DND-41 (cell line): ENCODE measurements around the gene STPG4.

Source experiments
- ATAC-seq: fragments of 200-7000 bp; cut with Tn5 transposase; 3 replicates; pipeline ENCODE4 v1.9.1; 2021; ENCODE audit warnings: low read depth; ENCODE audit not compliant: insufficient read depth
- DNase-seq: peaks from one replicate; pipeline ENCODE4 v3.0.0-alpha.2; 2020
- H2AFZ ChIP-seq: 2 replicates; pipeline ENCODE4 v1.6.0; 2012; ENCODE audit warnings: low read depth, low read length
- H3K27ac ChIP-seq: 2 replicates; pipeline ENCODE4 v1.5.1; 2012; ENCODE audit warnings: low read length, inconsistent platforms
- H3K27me3 ChIP-seq: fragments of 200-600 bp; sonication (generic); 2 replicates; pipeline ENCODE4 v1.6.0; 2012; ENCODE audit warnings: low read length, mild to moderate bottlenecking, inconsistent platforms; ENCODE audit not compliant: insufficient read depth, poor library complexity
- H3K36me3 ChIP-seq: 2 replicates; pipeline ENCODE4 v1.5.1; 2012; ENCODE audit warnings: low read length, inconsistent platforms; ENCODE audit not compliant: insufficient read depth
- H3K4me1 ChIP-seq: 2 replicates; pipeline ENCODE4 v1.5.1; 2012; ENCODE audit warnings: mild to moderate bottlenecking, low read length; ENCODE audit not compliant: insufficient read depth
- H3K4me2 ChIP-seq: 2 replicates; pipeline ENCODE4 v1.6.0; 2012; ENCODE audit warnings: mild to moderate bottlenecking, moderate library complexity, low read length, inconsistent platforms; ENCODE audit not compliant: insufficient read depth
- H3K4me3 ChIP-seq, 2 experiments: fragments of 200-600 bp in 1 of 2; shearing (Covaris generic) in 1 of 2; 2 replicates each; pipeline ENCODE4 v1.5.1; 2012 to 2016; ENCODE audit warnings: inconsistent platforms in 2 of 2, low read length in 2 of 2, mild to moderate bottlenecking in 2 of 2, low read depth in 1 of 2, moderate library complexity in 1 of 2
- H3K79me2 ChIP-seq: 2 replicates; pipeline ENCODE4 v1.6.0; 2012; ENCODE audit warnings: low read length, inconsistent platforms; ENCODE audit not compliant: insufficient read depth
- H3K9ac ChIP-seq: 2 replicates; pipeline ENCODE4 v1.6.0; 2012; ENCODE audit warnings: low read depth, mild to moderate bottlenecking, inconsistent platforms, low read length, moderate library complexity
- H3K9me3 ChIP-seq: 2 replicates; pipeline ENCODE4 v1.5.1; 2012; ENCODE audit warnings: low read length, moderate library complexity, mild to moderate bottlenecking, inconsistent platforms; ENCODE audit not compliant: insufficient read depth, severe bottlenecking
- H4K20me1 ChIP-seq: 2 replicates; pipeline ENCODE4 v1.6.0; 2012; ENCODE audit warnings: low read length; ENCODE audit not compliant: insufficient read depth
- CTCF ChIP-seq: IDR thresholded peaks from 2 replicates; pipeline ENCODE4 v1.5.1; 2012; ENCODE audit warnings: borderline replicate concordance, low read length, moderate library complexity, mild to moderate bottlenecking; ENCODE audit not compliant: poor library complexity, severe bottlenecking; ENCODE audit errors: extremely low read depth
- EZH2 ChIP-seq: IDR thresholded peaks from 3 replicates; pipeline ENCODE4 v1.6.1; 2012; ENCODE audit warnings: borderline replicate concordance, low read depth, mild to moderate bottlenecking, moderate library complexity, low read length, inconsistent platforms; ENCODE audit not compliant: severe bottlenecking

Gene STPG4

DNA sequence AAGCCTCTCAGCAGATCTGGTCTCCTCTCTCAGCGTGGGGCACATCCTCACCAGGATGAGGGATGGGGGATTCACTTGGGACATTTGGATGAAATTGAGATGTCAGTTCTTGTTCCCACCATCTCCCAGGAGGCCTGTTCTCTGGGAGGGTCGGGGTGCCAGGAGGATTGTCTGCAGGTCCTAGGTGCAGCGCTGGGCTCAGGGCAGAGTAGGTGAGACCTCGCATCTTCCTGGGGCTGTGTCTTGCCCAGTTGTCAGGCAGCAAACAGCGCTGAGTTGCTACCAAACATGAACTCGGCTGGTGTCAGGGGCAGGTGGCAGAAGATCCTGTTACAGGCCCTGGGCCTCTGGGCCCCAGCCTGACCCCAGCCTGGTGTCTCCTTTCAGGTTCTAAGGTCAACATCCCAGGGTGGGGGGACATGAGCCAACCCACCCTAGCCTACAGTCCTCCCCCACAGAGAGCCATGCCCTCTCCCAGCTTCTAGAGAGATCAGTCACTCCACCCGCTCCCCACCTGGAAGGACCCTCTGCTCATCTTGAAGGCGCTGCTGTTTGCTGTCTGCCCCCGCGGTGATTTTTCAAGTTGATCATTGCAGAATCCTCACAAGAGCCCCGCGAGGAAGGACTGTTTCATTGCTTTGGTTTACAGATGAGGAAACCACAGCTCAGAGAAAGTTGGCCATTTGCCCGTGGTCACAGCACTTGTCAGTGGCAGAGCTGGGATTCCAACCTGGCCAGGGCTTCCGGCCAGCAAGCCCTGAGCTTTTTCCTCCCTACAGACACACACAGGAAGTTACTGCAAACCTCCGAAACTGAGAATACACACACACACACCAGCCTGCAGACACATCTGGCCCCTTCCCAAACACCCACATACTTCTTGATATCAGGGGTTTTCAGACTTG, 83.9 kb downstream of the STPG4 start:
- ATAC-seq (0 out of 3 replicates have a peak, but pooled peaks have one; percentile 11), DNase-seq (no peak)
- H3K36me3 ChIP-seq, result peaks cover 79% of the 10 kb centered on the region
- H3K27ac ChIP-seq, result no peak overlapping the region
- no peak for TF ChIP-seq EZH2
- no peak for TF ChIP-seq CTCF
- H3K4me2 ChIP-seq, result no peak overlapping the region
- no peaks in the 10 kb centered on the region for H3K79me2 ChIP-seq
- peaks cover 22% of the 10 kb centered on the region; the same call in 1 of the 2 replicates for H4K20me1 ChIP-seq
- no peak overlapping the region for H3K9ac ChIP-seq
- H3K4me1 ChIP-seq, result no peaks in the 10 kb centered on the region
- H3K4me3 ChIP-seq, result no peak overlapping the region
- no peaks in the 10 kb centered on the region for H3K27me3 ChIP-seq
- no peak overlapping the region for H2AFZ ChIP-seq
- H3K9me3 ChIP-seq, result no peaks in the 10 kb centered on the region

DNA sequence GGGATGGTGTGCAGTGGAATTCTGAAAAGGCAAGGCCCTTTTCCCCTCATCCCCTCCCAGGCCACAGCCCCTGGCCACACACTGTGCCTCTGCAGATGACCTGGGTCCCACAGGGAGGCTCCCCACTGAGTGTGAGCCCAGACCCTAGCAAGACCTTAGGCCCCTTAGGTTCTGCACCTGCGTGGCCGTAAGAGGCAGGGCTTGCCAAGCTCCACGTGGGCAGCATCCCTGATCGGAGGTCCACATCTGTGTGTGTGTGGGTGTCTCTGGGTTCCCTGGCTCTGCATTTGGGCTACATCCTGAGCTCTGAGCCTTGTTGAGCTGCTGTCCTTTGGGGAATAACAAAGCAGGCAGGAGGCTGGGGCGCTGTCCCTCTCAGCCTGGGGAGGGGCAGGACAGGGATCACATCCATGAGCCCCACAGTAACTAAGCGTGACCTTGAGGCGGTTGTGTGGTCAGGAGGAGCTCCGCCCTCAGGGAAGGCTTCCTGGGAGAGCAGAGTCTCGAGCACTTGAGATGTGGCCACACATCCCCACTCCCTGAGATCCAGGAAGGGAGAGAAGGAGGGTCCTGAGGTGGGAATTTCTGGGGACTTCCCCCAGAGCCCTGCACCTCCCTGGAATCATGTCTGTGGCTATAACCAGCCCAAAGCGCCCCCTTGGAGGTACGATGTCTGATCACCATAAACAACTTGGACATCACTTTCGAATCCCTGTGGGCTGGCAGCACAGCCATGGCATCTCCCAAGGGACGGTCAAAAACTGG, 84.8 kb downstream of the STPG4 start:
- Histone ChIP-seq H3K9ac (no peak overlapping the region), H3K4me1 (no peaks in the 10 kb centered on the region), H3K4me2 (no peak overlapping the region), H2AFZ (no peak overlapping the region), H3K27ac (no peak overlapping the region), H3K36me3 (peaks cover 88% of the 10 kb centered on the region), H3K9me3 (no peaks in the 10 kb centered on the region), H3K4me3 (no peak overlapping the region), H3K79me2 (no peaks in the 10 kb centered on the region), H3K27me3 (no peaks in the 10 kb centered on the region), H4K20me1 (peaks cover 25% of the 10 kb centered on the region; the same call in 1 of the 2 replicates)
- TF ChIP-seq EZH2 (no peak), CTCF (no peak)
- no peak for ATAC-seq
- no peak for DNase-seq

GRCh38 chr2:47069628-47070154, 85.4 kb downstream of the STPG4 start:
- no peak overlapping the region for H3K27ac ChIP-seq
- H3K79me2 ChIP-seq, result no peaks in the 10 kb centered on the region
- H3K4me1 ChIP-seq, result no peaks in the 10 kb centered on the region
- TF ChIP-seq EZH2 (no peak), CTCF (no peak)
- peaks cover 26% of the 10 kb centered on the region; the same call in 1 of the 2 replicates for H4K20me1 ChIP-seq
- no peak for DNase-seq
- no peak overlapping the region for H3K4me2 ChIP-seq
- no peak overlapping the region for H3K4me3 ChIP-seq
- no peak overlapping the region for H2AFZ ChIP-seq
- no peaks in the 10 kb centered on the region for H3K9me3 ChIP-seq
- H3K9ac ChIP-seq, result no peak overlapping the region
- no peaks in the 10 kb centered on the region for H3K27me3 ChIP-seq
- ATAC-seq, result no peak
- peaks cover 86% of the 10 kb centered on the region for H3K36me3 ChIP-seq
